Measurements from ENCODE around the gene EBLN1. TPM values are rescaled to one million over a fixed set of nuclear protein-coding genes. Genes with fewer than 3 reads are reported as not detected.
A peak's percentile ranks its signal among the peaks of the same experiment; 100 is the strongest.

EBLN1 gene
- total RNA-seq, 2 donors from 2014 or later: not detected

- H3K27ac ChIP-seq: peak overlapping the region; percentile 97 to 99
- no peak for DNase-seq (ENCODE audit: low spot score)
- no peaks in the 10 kb centered on the region for H3K36me3 ChIP-seq
- no peaks in the 10 kb centered on the region for H3K4me1 ChIP-seq
- H3K9me3 ChIP-seq: no peaks in the 10 kb centered on the region
- TF ChIP-seq CTCF (IDR thresholded peaks at IDR 0.05): no peak
- H3K27me3 ChIP-seq: no peaks in the 10 kb centered on the region
- peak overlapping the region; percentile 72 to 75 for H3K4me3 ChIP-seq
These were observed 35.2 kb upstream of the EBLN1 start for GRCh38 chr10:22252801-22253579.

- H3K36me3 ChIP-seq: no peaks in the 10 kb centered on the region
- peak; percentile 72 for DNase-seq (ENCODE audit: low spot score)
- H3K27me3 ChIP-seq: no peaks in the 10 kb centered on the region
- H3K4me3 ChIP-seq: peak overlapping the region; percentile 72 to 75
- H3K4me1 ChIP-seq: no peaks in the 10 kb centered on the region
- no peak for TF ChIP-seq CTCF (IDR thresholded peaks at IDR 0.05)
- peak overlapping the region; percentile 97 to 99 for H3K27ac ChIP-seq
- H3K9me3 ChIP-seq: no peaks in the 10 kb centered on the region
These were observed 34.5 kb upstream of the EBLN1 start for GRCh38 chr10:22252224-22252800.

GRCh38 chr10:22251751-22252223, 34.0 kb upstream of the EBLN1 start:
- TF ChIP-seq CTCF (IDR thresholded peaks at IDR 0.05): no peak
- Histone ChIP-seq H3K27me3 (no peaks in the 10 kb centered on the region), H3K4me1 (no peaks in the 10 kb centered on the region), H3K4me3 (peak overlapping the region; percentile 72 to 75), H3K27ac (peak overlapping the region; percentile 97 to 99), H3K9me3 (no peaks in the 10 kb centered on the region), H3K36me3 (no peaks in the 10 kb centered on the region)
- peak; percentile 68 for DNase-seq (ENCODE audit: low spot score)

GRCh38 chr10:22250897-22251660, 33.3 kb upstream of the EBLN1 start:
- no peaks in the 10 kb centered on the region for H3K9me3 ChIP-seq
- H3K4me1 ChIP-seq: no peaks in the 10 kb centered on the region
- no peak for TF ChIP-seq CTCF (IDR thresholded peaks at IDR 0.05)
- H3K27me3 ChIP-seq: no peaks in the 10 kb centered on the region
- H3K4me3 ChIP-seq: peak overlapping the region; percentile 72 to 75
- peak overlapping the region; percentile 97 to 99 for H3K27ac ChIP-seq
- no peak for DNase-seq (ENCODE audit: low spot score)
- no peaks in the 10 kb centered on the region for H3K36me3 ChIP-seq

GRCh38 chr10:22247636-22248035, 29.8 kb upstream of the EBLN1 start:
- Histone ChIP-seq H3K27ac (peak overlapping the region; percentile 18 to 53), H3K27me3 (no peaks in the 10 kb centered on the region)

More at GRCh38 chr10:22247636-22248035, 29.8 kb upstream of the EBLN1 start:
- Histone ChIP-seq H3K36me3 (no peaks in the 10 kb centered on the region), H3K4me1 (no peaks in the 10 kb centered on the region), H3K9me3 (no peaks in the 10 kb centered on the region), H3K4me3 (no peak overlapping the region)
- DNase-seq (ENCODE audit: low spot score): no peak
- no peak for TF ChIP-seq CTCF (IDR thresholded peaks at IDR 0.05)

Measured in right atrium auricular region (tissue), 2 donors.